H9 (cell line): ENCODE results near the gene PIK3R5. TPM values are rescaled to one million over a fixed set of nuclear protein-coding genes. Genes with fewer than 3 reads are reported as not detected.

ENCODE experiments used
- DNase-seq: peaks from one replicate; pipeline ENCODE4 v3.0.0-alpha.2; 2017
- H2AFZ ChIP-seq: one replicate; pipeline ENCODE4 v1.6.1; 2013; ENCODE audit warnings: mild to moderate bottlenecking, low read length, control low read depth, moderate library complexity
- H2AK5ac ChIP-seq: 2 replicates; pipeline ENCODE4 v1.6.1; 2013; ENCODE audit warnings: low read length, control low read depth, mixed read lengths; ENCODE audit not compliant: insufficient read length
- H2BK120ac ChIP-seq: one replicate; pipeline ENCODE4 v1.6.1; 2013; ENCODE audit warnings: low read depth, mild to moderate bottlenecking, low read length, control low read depth, inconsistent platforms; ENCODE audit not compliant: poor library complexity, severe bottlenecking
- H2BK12ac ChIP-seq: 2 replicates; pipeline ENCODE4 v1.6.1; 2013; ENCODE audit warnings: low read length, control low read depth, mixed read lengths, low read depth; ENCODE audit not compliant: insufficient read length
- H2BK15ac ChIP-seq: 2 replicates; pipeline ENCODE4 v1.6.1; 2013; ENCODE audit warnings: low read depth, low read length, control low read depth
- H2BK20ac ChIP-seq: one replicate; pipeline ENCODE4 v1.6.1; 2013; ENCODE audit warnings: low read depth, mild to moderate bottlenecking, low read length, control low read depth, inconsistent platforms; ENCODE audit not compliant: poor library complexity, severe bottlenecking
- H2BK5ac ChIP-seq: 2 replicates; pipeline ENCODE4 v1.6.1; 2013; ENCODE audit warnings: low read length, control low read depth, mixed read lengths; ENCODE audit not compliant: insufficient read length
- H3K14ac ChIP-seq: 2 replicates; pipeline ENCODE4 v1.6.1; 2013; ENCODE audit warnings: low read length, control low read depth; ENCODE audit not compliant: insufficient read depth
- H3K18ac ChIP-seq: 2 replicates; pipeline ENCODE4 v1.6.1; 2013; ENCODE audit warnings: low read depth, mild to moderate bottlenecking, mixed read lengths, low read length, control low read depth; ENCODE audit not compliant: insufficient read length
- H3K23ac ChIP-seq: 2 replicates; pipeline ENCODE4 v1.6.1; 2013; ENCODE audit warnings: low read length, control low read depth, mixed read lengths, low read depth; ENCODE audit not compliant: insufficient read length
- H3K23me2 ChIP-seq: 2 replicates; pipeline ENCODE4 v1.6.1; 2013; ENCODE audit warnings: low read depth, mild to moderate bottlenecking, mixed read lengths, low read length, control low read depth; ENCODE audit not compliant: insufficient read length, poor library complexity, severe bottlenecking
- H3K27ac ChIP-seq: 2 replicates; pipeline ENCODE4 v1.5.1; 2013; ENCODE audit warnings: low read length, control low read depth, mixed read lengths, low read depth; ENCODE audit not compliant: insufficient read length
- H3K27me3 ChIP-seq: 2 replicates; pipeline ENCODE4 v1.6.1; 2013; ENCODE audit warnings: low read length, control low read depth, inconsistent platforms; ENCODE audit not compliant: insufficient read depth
- H3K4ac ChIP-seq: 2 replicates; pipeline ENCODE4 v1.6.1; 2013; ENCODE audit warnings: low read depth, mild to moderate bottlenecking, control low read depth, inconsistent platforms, low read length, moderate library complexity
- H3K4me1 ChIP-seq: 2 replicates; pipeline ENCODE4 v1.6.1; 2013; ENCODE audit warnings: low read length, control low read depth, inconsistent platforms; ENCODE audit not compliant: insufficient read depth
- H3K4me2 ChIP-seq: 2 replicates; pipeline ENCODE4 v1.6.1; 2013; ENCODE audit warnings: low read length, control low read depth, mixed read lengths; ENCODE audit not compliant: insufficient read length, insufficient read depth
- H3K56ac ChIP-seq: 2 replicates; pipeline ENCODE4 v1.6.1; 2013; ENCODE audit warnings: low read depth, mild to moderate bottlenecking, mixed read lengths, low read length, control low read depth; ENCODE audit not compliant: insufficient read length
- H3K79me1 ChIP-seq: 2 replicates; pipeline ENCODE4 v1.6.1; 2013; ENCODE audit warnings: low read depth, mild to moderate bottlenecking, moderate library complexity, low read length, control low read depth, inconsistent platforms; ENCODE audit not compliant: insufficient read depth, poor library complexity, severe bottlenecking
- H3K79me2 ChIP-seq: 2 replicates; pipeline ENCODE4 v1.6.1; 2013; ENCODE audit warnings: low read length, control low read depth, inconsistent platforms; ENCODE audit not compliant: insufficient read depth
- H3K9ac ChIP-seq: 2 replicates; pipeline ENCODE4 v1.6.1; 2013; ENCODE audit warnings: low read length, control low read depth, mixed read lengths; ENCODE audit not compliant: insufficient read length; ENCODE audit errors: extremely low read depth
- H3K9me3 ChIP-seq: one replicate; pipeline ENCODE4 v1.6.1; 2013; ENCODE audit warnings: low read depth, low read length, inconsistent platforms; ENCODE audit not compliant: control insufficient read depth
- H3T11ph ChIP-seq: one replicate; pipeline ENCODE4 v1.6.1; 2013; ENCODE audit warnings: mild to moderate bottlenecking, low read length, control low read depth, inconsistent platforms
- H4K20me1 ChIP-seq: one replicate; pipeline ENCODE4 v1.6.1; 2013; ENCODE audit not compliant: control insufficient read depth, insufficient read length, insufficient read depth
- H4K5ac ChIP-seq: 2 replicates; pipeline ENCODE4 v1.6.1; 2013; ENCODE audit warnings: low read depth, mild to moderate bottlenecking, mixed read lengths, low read length, control low read depth; ENCODE audit not compliant: insufficient read length
- H4K8ac ChIP-seq: replicated peaks from 2 replicates; pipeline ENCODE4 v1.6.1; 2013; ENCODE audit warnings: low read length, control low read depth, mixed read lengths, low read depth; ENCODE audit not compliant: insufficient read length
- H4K91ac ChIP-seq: 2 replicates; pipeline ENCODE4 v1.6.1; 2013; ENCODE audit warnings: low read depth, mild to moderate bottlenecking, moderate library complexity, mixed read lengths, low read length, control low read depth; ENCODE audit not compliant: insufficient read length
- H3K27ac Mint-ChIP-seq, 3 experiments: 2 replicates in 2 of 3; 3 replicates in 1 of 3; pipeline ENCODE4 v1.8.0; 2020 to 2021; ENCODE audit warnings: mixed read lengths in 3 of 3, mild to moderate bottlenecking in 1 of 3, moderate library complexity in 1 of 3
- H3K27me3 Mint-ChIP-seq: 2 replicates; pipeline ENCODE4 v1.8.0; 2021; ENCODE audit warnings: low read depth, mild to moderate bottlenecking, moderate library complexity, mixed read lengths
- H3K36me3 Mint-ChIP-seq, 3 experiments: 2 replicates in 2 of 3; 3 replicates in 1 of 3; pipeline ENCODE4 v1.8.0; 2020 to 2021; ENCODE audit warnings: low read depth in 3 of 3, mixed read lengths in 3 of 3; ENCODE audit not compliant: insufficient read depth in 1 of 3
- H3K4me1 Mint-ChIP-seq, 2 experiments: 2 replicates each; pipeline ENCODE4 v1.8.0; 2020; ENCODE audit warnings: mixed read lengths in 2 of 2
- H3K4me3 Mint-ChIP-seq, 2 experiments: 2 replicates in 1 of 2; 3 replicates in 1 of 2; pipeline ENCODE4 v1.8.0; 2020 to 2021; ENCODE audit warnings: mild to moderate bottlenecking in 2 of 2, mixed read lengths in 2 of 2, moderate library complexity in 1 of 2
- H3K9me3 Mint-ChIP-seq, 2 experiments: 2 replicates in 1 of 2; 3 replicates in 1 of 2; pipeline ENCODE4 v1.8.0; 2020; ENCODE audit warnings: mild to moderate bottlenecking in 2 of 2, mixed read lengths in 2 of 2, moderate library complexity in 1 of 2
- WGBS: extraction: QIAGEN DNeasy Blood & Tissue Kit; methylation state at CpG from one replicate; pipeline ENCODE4 v1.1.7; 2013; ENCODE audit warnings: missing lambda C conversion rate, low lambda C conversion rate, mixed read lengths; ENCODE audit not compliant: insufficient read length; ENCODE audit errors: extremely low coverage; 5-methylcytosine and 5-hydroxymethylcytosine counted together
- total RNA-seq: library from RNA; stranded (reverse); gene quantifications from 2 replicates; pipeline ENCODE4 v1.2.1, GENCODE V29; 2021
- TF ChIP-seq, protein P1 (sequence below): fragments of 200-600 bp; sonication (generic); conservative IDR thresholded peaks from 3 replicates; pipeline ENCODE4 v1.8.0; 2021; ENCODE audit warnings: antibody characterized with exemption, mild to moderate bottlenecking

PIK3R5 gene
- total RNA-seq, 1 experiment from 2014 or later = 1.4 TPM

DNA sequence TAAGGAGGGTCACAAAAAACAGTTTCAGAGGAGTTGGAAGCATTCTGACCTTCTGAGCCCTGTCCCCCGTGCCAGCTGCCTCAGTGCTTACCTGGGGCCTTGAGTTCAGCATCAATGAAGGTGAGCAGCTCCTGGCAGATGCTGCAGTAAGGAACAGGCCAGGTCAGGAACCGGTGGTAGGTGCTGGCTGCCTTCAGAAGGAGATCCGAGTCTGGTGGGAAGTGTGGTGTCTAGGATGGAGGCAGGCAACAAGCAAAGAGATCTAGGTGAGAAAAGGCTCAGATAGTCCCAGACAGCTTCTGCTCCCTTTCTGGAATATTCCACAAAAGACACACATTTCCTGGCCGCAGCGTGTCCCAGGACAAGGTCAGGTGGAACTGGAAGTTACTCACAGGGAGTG is 60.8 kb downstream of the PIK3R5 start:
- Histone ChIP-seq H4K20me1 (no peaks in the 10 kb centered on the region), H2BK5ac (no peak overlapping the region), H4K5ac (no peak overlapping the region), H2BK12ac (no peak overlapping the region), H2BK20ac (no peak overlapping the region), H3K4me2 (no peak overlapping the region), H3K56ac (no peak overlapping the region), H3K4ac (no peak overlapping the region), H3K23me2 (no peaks in the 10 kb centered on the region), H3T11ph (no peak overlapping the region), H2BK120ac (no peak overlapping the region), H2AFZ (no peak overlapping the region), H3K79me2 (no peaks in the 10 kb centered on the region), H3K18ac (no peak overlapping the region), H3K9ac (no peak overlapping the region), H3K23ac (no peak overlapping the region), H3K4me1 (peaks cover 6% of the 10 kb centered on the region; the same call in 1 of the 2 replicates), H3K79me1 (no peaks in the 10 kb centered on the region), H2BK15ac (no peak overlapping the region), H3K27ac (no peak overlapping the region), H3K14ac (no peak overlapping the region), H3K9me3 (no peaks in the 10 kb centered on the region), H2AK5ac (no peak overlapping the region), H4K8ac (no peak overlapping the region), H3K27me3 (no peaks in the 10 kb centered on the region), H4K91ac (no peak overlapping the region)
- H3K9me3 Mint-ChIP-seq = no peaks in the 10 kb centered on the region
- no peak overlapping the region for H3K27ac Mint-ChIP-seq
- H3K4me1 Mint-ChIP-seq = peaks cover 18 to 19% of the 10 kb centered on the region in 2 experiments
- H3K4me3 Mint-ChIP-seq = no peak overlapping the region
- TF ChIP-seq, protein P1, sequence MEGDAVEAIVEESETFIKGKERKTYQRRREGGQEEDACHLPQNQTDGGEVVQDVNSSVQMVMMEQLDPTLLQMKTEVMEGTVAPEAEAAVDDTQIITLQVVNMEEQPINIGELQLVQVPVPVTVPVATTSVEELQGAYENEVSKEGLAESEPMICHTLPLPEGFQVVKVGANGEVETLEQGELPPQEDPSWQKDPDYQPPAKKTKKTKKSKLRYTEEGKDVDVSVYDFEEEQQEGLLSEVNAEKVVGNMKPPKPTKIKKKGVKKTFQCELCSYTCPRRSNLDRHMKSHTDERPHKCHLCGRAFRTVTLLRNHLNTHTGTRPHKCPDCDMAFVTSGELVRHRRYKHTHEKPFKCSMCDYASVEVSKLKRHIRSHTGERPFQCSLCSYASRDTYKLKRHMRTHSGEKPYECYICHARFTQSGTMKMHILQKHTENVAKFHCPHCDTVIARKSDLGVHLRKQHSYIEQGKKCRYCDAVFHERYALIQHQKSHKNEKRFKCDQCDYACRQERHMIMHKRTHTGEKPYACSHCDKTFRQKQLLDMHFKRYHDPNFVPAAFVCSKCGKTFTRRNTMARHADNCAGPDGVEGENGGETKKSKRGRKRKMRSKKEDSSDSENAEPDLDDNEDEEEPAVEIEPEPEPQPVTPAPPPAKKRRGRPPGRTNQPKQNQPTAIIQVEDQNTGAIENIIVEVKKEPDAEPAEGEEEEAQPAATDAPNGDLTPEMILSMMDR = no peak
- no CpG with 5 or more reads among the region's 5 CpGs for WGBS
- H3K27me3 Mint-ChIP-seq = peaks cover 3% of the 10 kb centered on the region; the same call in 1 of the 2 replicates
- DNase-seq = no peak
- H3K36me3 Mint-ChIP-seq = no peaks in the 10 kb centered on the region; a peak in 1 of 7 replicates
